Measurements from ENCODE around the gene UBE2O.

UBE2O gene

GRCh38 chr17:76452660-76453430 is at the start of gene UBE2O:
TSS of gene UBE2O (minus strand) at chr17:76453152. CDS start at chr17:76453141, 11 bp downstream.
- DNase-seq (ENCODE audit: low read depth): peak; percentile 89

GRCh38 chr17:76501827-76502307 is 48.9 kb upstream of the UBE2O start:
- DNase-seq (ENCODE audit: low read depth): no peak

DNA sequence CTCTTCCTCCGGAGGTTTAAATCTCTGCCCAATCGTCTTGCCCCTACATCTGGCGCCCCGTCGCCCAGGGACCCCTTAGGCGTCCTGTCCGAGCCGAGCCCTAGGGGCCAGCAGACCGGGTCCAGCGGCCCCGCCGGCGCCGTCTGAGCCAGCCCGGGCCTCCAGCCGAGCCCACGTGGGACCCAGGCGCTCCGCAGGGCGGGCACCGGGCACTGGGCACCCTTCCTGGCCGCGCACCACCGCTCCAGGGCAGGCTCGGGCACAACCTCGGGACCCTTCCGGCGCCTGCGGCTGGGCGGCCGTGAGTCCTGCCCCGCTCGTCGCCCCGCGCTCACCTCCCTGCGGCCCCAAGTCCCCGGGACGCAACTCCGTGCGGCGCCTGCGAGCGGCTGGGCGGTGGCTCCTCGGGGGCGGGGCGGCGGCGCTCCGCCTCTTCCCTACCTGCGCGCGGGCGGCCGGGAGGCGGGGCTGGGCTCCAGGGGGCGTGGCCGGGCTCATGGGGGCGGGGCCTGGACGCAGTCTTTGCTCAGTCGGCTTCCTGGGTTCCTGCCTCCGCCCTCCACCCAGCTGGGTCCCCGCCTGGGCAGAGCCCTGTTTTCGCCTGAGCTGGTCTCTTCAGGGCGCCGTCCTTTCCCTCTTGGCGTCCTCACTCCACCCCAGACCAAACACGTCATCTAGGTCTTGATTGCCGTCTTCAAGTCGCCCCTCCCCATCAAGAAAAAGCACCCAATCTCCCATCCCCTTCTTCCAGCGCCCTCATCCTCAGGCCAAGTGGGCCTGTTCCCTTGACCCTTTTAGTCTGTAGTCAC is 48.3 kb upstream of the UBE2O start, which contains the start of gene RHBDF2:
Gene RHBDF2, minus strand, starts transcription at position 406 of the 809 bp plus-strand sequence. CDS start 19,899 bp downstream, outside the sequence.
- peak; percentile 96 for DNase-seq (ENCODE audit: low read depth)

- DNase-seq (ENCODE audit: low read depth): no peak
Observed at GRCh38 chr17:76500747-76501017, 47.7 kb upstream of the UBE2O start.

DNA sequence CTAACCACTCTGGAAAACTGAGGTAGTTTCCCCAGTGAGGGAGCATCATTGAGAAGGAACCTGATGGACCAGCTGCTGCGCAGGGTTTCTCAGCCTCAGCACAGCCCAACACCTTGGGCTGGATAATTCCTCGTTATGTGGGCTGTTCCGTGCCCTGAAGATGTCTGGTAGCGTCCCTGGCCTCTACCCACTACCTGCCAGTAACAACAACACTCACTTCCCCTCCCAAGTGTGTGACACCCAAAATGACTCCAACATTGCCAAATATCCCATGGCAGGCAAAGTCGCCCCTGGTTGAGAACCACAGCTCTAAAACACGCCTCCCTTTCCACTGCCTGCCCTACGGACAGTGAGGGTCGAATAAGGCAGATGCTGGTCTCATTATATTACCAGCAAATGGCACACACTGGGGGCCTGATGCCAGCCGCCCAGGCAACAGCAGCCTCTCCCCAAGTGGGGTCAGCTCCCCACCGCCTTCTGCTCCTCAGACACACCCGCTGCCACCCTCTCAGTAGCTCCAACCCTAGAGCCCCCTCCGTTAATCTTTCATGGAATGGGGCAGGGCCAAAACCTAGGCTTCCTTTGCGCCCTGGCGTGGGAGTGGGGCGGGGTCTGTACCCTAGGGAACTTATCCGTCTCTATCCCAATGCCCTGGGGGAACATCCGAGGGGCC is 47.3 kb upstream of the UBE2O start:
- DNase-seq (ENCODE audit: low read depth): no peak

- no peak for DNase-seq (ENCODE audit: low read depth)
Observed at GRCh38 chr17:76499267-76499667, 46.3 kb upstream of the UBE2O start.

DNA sequence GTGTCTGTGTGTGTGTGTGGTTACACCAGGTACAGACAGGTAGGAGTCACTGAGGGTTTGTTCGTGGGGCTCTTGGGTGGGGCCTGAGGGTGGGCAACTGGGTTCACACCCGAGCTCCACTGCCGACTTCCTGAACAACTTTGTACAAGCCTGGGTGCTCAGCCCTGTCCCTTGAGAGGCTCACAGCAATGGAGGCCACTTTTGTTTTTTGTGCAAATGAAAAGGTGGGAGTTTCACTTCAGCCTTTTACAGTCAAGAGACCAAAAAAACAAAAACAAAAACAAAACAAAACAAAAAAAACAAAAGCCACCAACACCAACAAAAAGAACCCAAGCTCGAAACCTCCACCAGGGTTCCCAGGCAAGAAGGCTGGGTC is 45.9 kb upstream of the UBE2O start:
- no peak for DNase-seq (ENCODE audit: low read depth)

GRCh38 chr17:76497979-76498875 is 45.3 kb upstream of the UBE2O start:
- DNase-seq (ENCODE audit: low read depth): no peak

GRCh38 chr17:76497699-76497978 is 44.7 kb upstream of the UBE2O start:
- DNase-seq (ENCODE audit: low read depth): no peak

GRCh38 chr17:76496464-76496863 is 43.5 kb upstream of the UBE2O start:
- no peak for DNase-seq (ENCODE audit: low read depth)

- no peak for DNase-seq (ENCODE audit: low read depth)
Observed at GRCh38 chr17:76495663-76496400, 42.9 kb upstream of the UBE2O start.

- no peak for DNase-seq (ENCODE audit: low read depth)
Observed at GRCh38 chr17:76493505-76494167, 40.7 kb upstream of the UBE2O start.

DNA sequence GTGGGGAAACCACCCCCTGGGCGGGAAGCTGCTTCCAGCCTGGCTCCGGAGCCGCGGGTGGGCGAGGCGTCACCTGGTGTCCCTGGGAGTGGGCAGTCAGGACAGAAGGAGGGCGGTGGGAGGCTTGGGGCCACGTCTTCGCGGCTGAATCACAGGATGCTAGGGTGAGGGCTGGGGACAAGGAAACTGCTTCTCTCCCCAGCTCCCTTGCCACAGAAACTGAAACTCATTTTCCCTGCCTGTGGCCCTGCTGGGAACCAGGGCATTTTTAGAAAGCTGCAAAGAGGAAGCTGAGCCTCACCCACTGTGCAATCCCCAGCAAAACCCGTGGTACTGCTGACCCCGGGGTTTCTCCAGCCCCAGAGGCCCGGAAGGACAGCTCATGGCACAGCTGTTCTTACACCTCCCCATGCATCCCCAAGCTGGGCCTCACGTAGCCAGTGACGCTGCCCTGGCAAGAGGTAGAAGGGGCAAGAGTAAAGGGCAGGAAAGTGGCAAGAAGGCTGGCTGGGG is 40.1 kb upstream of the UBE2O start:
- DNase-seq (ENCODE audit: low read depth): no peak

DNA sequence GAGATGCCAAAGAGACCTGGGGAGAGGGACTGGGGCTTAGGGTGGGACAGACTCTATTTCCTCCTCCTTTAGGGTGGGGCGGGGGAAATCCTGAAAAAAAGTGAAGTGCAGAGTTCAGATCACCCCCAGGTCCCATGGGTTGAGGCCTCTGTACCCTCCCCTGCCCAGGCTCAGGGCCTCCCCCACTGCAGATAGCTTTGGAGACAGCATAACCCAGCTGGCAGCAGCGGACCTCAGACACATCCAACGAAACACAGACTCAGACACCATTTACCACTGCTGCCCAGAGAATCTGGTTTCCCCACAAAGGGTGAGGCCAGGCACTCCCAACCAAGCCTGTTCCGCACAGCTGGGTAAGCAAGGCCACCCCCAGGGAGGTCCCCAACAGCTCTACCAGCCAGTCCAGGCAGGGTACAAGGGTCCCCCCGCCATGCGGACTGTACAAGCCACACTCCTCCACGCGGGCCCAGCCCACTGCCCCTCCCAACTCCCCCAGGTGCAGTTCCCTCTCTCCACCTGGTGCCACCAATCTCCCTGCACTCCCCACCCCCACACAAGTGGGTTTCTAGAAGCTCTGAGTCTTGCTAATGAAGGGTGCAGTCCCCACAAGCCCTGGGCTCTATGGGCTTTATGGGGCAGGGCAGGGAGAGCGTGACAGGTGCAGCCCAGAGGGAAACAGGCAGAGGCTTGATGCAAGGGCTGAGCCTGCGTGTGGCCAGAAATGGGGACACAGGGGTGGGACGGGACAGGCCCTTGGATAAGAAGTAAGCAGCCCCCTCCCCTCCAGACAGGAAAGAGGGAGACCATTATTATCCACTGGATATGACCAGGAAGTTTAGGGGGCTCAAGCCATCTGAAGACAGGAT is 39.4 kb upstream of the UBE2O start:
- DNase-seq (ENCODE audit: low read depth): no peak

DNA sequence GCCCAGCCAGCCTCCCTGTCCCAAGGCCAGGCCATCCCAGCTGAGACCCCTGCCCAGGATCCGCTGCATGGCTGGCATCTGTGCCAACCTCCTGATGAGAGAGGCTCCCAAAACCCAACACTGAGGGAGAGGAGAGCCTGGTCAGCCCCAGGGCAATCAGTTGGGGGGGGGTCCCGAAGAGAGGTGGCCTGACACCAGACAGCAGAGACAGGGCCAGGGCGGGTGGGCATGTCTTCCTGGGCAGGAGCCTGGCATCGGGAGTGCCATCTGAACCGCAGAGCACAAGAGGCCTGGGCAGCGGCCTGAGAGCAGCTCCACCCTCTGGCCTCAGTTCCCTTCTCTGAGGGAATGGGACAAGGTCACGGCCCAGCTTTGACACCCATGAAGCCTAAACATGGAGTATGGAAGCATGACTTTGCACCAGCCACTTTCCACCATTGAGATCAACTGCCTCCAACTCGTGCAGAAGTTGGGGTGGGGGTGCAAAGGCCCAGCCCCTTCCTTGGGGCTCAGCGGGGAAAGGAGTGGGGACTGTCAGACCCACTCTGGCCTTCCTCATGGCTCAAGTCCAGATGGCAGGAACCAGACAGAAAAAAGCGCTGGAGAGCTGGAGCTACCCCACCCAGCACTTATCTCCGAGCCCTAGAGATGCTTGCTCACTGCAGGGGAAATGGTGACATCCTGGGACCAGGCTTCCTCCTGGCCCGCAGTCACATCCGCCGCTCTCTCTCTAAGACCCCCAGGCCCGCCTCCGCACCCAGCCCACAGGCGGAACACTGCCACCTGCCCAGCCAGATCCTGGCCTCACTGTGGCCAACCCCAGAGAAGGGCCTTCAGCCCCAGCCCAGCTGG is 38.5 kb upstream of the UBE2O start:
- DNase-seq (ENCODE audit: low read depth): no peak

DNA sequence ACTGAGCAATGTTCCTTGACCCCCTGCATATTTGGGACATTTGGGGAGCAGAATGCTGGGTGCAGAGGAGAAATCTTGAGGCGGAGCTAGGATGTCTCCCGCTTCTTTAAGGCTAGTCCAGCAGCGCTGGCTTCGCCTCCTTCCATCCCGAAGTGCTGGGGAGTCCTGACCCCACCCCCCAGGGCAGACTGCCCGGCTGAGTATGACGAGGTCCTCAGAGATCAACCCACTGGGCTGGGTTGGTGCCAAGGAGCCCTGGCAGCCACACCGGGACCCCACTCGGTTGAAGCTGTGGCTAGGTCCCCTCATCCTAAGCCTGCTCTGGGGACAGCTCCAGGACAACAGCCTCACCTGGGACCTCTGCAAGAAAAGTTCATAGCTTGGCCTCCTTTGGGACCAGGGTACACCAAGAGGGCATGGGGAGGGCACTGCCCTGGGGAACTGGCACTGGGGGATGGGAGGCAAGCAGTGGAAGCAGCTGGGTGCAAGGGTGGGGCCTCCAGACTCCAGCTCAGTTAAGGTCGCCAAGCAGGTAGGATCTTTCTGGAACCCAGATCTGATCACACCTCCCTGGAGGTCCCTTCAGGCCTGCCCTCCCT is 37.3 kb upstream of the UBE2O start:
- DNase-seq (ENCODE audit: low read depth): no peak

- no peak for DNase-seq (ENCODE audit: low read depth)
Observed at GRCh38 chr17:76487451-76488192, 34.7 kb upstream of the UBE2O start.
